K562 (cell line): ENCODE results near the gene CCNK.

Experiments
- FIP1L1 ChIP-seq: fragments of 200-400 bp; formaldehyde crosslinking; IDR thresholded peaks from 2 replicates; pipeline ENCODE4 v1.6.1; 2018; ENCODE audit warnings: mild to moderate bottlenecking, low read depth, low read length; ENCODE audit not compliant: poor library complexity, severe bottlenecking
- SMAD4 ChIP-seq: fragments of 250-450 bp; sonication (Bioruptor Pico); conservative IDR thresholded peaks from 2 replicates; pipeline ENCODE4 v1.8.0; 2021; ENCODE audit warnings: inconsistent platforms, mild to moderate bottlenecking, moderate library complexity

- TF ChIP-seq SMAD4 (CRISPR knock-in tag) (no peak), FIP1L1 (no peak)
Measured at GRCh38 chr14:99518441-99519346, 37.5 kb downstream of the CCNK start.
